ENCODE data around the gene SIRPB2.

SIRPB2 gene

DNA sequence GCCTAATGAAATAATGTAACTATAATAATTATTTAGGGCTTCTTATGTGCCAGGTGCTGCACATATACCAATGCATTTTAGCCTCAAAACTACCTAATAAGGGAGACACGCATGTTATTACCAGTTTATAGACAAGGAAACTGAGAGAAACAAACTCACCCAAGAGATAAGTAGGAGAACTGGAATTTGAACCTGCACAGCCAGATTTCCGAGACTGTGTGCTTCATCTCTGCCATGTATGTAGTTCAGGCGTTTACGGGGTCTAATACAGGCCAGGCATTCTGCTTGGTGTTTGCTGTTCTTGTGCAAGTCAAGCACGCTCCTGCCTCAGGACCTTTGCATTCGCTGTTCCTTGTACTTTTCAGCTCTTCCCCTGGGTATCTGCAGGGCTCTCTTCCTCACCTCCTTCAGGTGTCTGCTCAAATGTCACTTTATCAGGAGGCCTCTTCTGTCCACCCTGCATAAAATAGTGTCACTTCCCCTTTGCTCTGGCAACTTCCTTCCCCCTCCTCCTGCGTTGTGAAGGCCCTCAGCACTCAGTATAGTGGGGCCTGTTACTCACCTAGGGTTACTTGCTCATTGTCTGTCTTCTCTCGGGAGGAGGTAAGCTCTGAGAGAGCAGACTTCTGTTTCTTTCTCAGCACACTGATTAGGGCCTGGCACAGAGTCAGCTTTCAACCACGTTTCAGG, 18.5 kb downstream of the SIRPB2 start:
- no peak for DNase-seq (ENCODE audit: low read depth in 1 of 2, low spot score in 1 of 2)

DNA sequence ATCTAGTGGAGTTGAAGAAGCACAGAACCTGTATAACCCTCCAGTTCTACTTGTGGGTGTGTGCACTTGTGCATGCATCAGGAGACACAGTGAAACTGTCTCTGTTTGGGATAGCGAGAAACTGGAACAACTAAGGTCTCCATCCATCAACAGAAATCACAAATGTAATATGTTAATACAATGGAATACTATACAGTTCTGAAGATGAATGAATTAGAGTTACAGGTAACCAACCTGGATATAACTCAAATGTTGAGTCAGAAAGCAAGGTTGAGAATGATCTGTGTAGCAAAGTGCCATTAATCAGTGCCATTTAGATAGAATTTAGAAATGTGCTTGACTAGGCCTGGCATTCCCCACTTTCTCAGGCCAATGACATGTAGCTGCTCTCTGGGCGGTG, 20.0 kb downstream of the SIRPB2 start:
- no peak for DNase-seq (ENCODE audit: low read depth in 1 of 2, low spot score in 1 of 2)

DNA sequence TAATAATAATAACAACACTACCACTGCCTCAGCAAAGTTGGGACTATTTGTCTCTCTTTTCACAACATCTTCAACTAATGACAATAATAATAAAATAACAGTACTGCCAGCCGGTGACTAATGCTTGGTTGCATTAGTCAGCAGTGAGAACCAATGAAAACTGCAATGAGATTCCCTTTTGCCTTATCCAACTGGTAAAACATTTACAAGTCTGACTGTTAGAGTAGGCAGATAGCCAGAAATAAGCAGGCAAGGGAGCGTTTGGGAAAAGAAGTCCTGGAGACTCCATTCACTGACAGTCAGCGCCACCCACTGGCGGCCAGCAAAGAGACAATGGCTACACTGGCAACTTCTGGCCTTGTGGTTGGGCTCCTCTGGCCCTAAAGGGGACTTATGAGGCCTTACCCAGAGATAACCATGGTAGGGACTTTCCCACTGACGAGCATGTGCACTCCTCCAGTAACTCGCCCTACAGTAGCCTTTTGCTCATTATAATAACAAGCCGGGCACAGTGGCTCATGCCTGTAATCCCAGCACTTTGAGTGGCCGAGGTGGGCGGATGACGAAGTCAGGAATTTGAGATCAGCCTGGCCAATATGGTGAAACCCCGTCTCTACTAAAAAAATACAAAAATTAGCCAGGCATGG, 21.2 kb downstream of the SIRPB2 start:
- DNase-seq (ENCODE audit: low read depth in 1 of 2, low spot score in 1 of 2) = no peak

DNA sequence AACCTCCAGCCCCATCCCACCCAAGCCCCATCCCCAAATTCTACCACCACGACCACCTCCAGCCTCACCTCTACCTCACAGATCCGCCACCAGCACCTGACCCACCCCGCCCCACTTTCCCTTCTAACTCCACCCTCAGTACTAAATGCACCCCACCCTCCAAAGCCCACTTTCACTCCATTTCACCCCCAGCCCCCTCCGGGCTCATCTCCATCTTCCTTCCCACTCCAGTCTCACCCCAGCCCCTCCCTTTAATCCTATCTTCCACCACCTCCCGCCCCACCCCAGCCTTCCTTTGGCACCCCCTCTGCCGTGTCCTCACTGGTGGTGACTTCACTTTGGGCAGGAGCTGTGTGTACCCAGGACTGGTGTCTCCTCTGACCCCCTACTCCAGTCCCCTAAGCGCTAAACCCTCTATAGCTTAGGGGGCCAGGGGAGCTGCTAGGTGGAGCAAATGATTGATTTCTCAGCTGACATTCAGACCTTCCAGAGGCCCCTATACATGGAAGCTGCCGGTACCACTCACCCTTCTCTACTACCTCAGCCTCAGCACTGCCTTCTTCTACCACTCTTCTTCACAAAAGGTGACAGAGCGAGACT, 21.8 kb downstream of the SIRPB2 start:
- no peak for DNase-seq (ENCODE audit: low read depth in 1 of 2, low spot score in 1 of 2)

DNA sequence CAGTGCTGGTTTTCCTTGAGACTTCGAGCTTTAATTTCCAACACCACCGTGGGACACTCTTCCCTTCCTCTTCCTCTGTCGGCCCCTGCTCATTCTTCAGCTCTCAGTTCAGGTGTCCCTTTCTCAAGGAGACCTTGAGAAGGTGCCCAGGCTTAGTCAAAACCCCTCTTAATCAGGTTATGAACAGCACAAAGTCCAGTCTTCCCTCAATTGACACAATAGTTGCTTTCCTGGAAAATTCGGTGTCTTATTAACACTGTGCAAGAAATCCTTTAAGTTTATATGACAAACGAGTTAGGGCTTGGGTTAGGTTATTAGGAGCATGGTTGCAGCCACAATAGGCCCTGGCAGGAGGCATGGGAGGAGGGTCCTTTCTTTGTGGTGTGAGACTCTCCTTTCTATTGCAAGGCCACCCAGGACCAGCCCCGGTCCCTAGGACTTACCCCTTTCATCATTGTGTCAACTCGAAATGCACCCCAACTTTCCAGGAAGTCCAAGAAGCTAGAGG, 23.0 kb downstream of the SIRPB2 start:
- no peak for DNase-seq (ENCODE audit: low read depth in 1 of 2, low spot score in 1 of 2)

DNA sequence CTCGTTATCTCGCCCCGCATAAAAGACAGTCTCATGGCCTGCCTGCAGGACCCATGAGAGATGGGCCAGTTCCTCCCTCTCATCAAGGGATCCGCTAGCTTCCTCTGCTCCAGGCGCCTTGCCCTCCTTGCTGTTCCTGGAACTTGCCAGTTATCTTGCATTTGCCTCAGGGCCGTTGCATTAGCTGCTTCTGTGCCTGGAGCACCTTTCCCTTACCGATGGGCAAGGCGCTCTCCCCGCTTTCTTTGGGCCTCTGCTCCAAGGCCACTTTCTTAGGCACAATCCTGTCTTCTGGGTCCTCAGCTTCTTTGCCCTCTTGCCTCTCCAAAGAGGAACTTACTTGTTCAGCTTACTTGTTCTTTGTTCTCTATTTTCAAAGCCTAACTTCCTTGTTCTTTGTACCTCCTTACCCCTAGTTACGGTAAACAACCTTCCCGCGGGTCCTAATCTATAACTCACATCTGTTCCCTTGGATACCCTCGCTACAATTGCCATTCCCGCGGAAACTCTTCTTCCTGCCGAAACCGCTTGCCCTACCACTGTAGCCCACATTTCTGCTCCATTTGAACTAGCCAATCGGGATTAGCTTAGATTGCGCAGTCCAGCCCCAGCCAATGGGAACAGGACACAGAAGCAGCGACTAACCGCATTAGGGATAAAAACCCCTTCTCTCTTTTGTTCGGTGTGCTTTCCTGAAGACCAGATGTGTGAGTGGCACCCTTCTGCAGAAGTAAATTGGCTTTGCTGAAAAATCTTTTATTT, 23.7 kb downstream of the SIRPB2 start:
- DNase-seq (ENCODE audit: low read depth in 1 of 2, low spot score in 1 of 2) = no peak

DNA sequence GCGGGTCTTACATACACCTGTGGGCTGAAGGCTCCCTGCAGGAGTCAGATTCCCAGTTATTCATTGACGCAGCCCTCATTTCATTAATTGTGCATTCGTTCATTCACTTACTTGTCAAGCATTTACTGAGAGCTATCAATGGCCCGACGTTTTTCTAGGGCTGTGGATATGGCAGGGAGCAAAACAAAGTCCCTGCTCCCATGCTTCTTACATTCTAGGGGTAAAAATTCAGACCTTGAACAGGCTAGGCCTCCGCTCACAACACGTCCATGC, 24.2 kb downstream of the SIRPB2 start:
- no peak for DNase-seq (ENCODE audit: low read depth in 1 of 2, low spot score in 1 of 2)

DNA sequence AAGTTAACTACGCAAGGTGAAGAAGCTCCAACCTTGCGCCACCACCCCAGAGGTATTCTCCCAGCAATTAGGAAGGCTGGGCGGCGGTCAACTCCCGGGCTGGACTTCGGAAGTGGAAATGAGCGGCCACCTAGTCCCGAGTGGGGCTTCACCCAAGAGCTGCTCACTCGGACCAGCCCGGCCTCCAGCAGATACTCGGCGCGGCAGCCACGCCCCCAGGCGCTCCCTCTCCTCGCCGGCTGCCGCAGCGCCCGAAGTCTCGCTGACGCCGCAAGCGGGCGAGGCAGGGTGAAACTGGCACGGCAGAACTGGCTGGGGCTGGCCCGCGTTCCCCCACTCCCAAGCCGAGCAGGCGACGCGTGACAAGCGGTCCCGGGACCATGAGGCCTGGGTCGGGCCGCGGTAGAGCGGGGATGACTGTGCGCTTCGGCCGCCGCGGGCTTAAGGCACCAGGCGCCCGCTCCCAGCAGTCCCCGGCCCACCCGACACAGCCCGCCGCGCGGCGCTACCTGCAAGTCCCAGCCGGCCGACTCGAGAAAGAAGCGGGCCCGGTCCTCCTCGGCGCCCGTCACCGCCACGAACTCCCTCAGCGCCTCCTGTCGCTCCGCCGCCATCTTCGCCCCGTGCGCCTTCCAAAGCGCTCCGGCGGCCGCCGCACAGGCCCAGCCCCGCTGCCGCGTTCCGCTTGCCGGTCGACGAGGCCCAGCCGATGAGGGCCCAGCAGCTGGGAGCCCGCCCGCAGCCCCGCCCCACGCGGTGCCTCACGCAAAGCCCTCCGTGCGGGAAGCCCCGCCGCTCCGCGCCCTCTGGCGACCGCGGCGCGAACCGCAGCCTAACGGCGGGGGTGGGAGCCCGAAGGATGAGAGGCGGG, 24.8 kb downstream of the SIRPB2 start, which contains the start of gene NSFL1C:
Gene NSFL1C (minus strand): TSS at position 639 of the 871 bp plus-strand sequence. CDS start 25 bp downstream, at position 614.
- DNase-seq (ENCODE audit: low read depth in 1 of 2, low spot score in 1 of 2) = peak; percentile 92 to 95

DNA sequence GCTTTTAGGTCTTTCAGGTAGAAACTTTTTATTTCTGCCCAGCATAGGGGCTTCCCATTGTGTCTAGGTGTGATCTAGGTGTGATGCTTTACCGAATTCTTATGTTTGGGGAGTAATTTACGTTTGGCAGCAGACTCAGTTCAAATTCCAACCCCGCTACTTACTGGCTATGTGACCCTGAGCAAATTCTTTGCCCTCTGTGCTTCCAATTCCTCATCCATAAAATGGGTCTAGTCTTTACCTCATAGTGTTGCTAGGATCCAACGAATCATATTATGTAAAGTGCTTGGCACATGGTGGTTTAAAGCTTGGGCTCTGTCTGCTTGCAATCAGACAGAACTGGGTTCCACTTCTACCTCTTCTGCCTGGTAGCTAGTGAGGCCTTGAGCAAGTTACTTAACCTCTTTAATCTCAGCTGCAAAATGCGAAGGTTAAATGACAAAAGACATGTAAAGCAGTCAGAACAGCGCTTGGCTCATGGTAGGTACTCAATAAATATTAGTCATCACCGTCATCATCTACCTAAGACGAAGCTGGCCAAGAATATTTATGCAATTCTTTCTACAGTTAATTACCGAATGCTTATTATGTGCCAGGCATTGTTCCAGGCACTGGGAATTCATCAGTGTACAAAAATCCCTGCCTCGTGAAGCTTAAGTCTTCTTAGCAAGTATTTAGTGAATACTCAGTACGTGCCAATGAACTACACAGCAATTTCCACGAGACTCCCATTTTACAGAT, 25.6 kb downstream of the SIRPB2 start:
- DNase-seq (ENCODE audit: low read depth in 1 of 2, low spot score in 1 of 2) = no peak

DNA sequence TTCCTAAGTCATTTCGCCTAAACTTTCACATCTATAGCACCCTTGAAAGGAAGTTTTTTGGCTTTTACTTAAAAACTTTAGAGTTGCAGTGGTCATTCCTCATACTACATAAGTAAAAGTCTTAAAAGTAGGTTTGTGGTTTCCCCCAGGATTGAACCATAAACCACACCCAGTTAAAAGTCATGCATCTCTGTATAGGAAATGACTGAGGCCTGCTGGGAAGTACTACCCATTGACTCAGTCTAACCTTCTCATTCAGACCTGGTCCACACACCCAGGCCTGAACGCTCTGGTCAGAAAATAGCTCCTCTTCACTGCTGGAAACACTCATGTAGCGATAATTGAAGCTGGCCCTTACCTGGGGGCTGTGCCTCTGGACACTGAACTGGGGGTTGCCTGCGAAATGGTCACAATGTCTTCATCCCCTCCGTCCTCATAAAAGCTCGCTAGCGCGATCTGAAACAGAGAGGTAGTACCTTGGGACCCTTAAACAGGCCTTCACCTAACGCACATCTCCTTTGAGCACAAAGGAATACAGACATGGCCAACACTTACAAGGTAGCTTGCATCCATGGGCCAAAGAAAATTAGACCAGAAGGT, 27.1 kb downstream of the SIRPB2 start:
- DNase-seq (ENCODE audit: low read depth in 1 of 2, low spot score in 1 of 2) = no peak

DNA sequence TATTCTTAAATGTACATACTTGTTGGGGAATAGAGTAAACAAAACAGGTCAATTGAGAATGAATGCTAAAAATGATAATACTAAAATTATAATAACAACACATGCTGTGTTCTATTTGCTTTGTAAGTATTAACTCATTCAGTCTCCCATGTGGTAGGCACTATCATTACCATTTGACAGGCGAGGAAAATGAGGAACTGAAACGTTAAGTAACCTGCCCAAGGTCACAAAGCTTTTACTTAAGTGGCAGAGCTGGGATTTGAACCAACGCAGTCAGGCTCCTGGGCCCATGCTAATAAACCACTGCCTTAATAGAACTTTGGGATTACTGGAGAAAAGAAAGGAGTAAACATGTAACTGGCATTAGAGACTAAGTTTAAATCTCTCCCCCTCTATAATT, 28.4 kb downstream of the SIRPB2 start:
- no peak for DNase-seq (ENCODE audit: low read depth in 1 of 2, low spot score in 1 of 2)

DNA sequence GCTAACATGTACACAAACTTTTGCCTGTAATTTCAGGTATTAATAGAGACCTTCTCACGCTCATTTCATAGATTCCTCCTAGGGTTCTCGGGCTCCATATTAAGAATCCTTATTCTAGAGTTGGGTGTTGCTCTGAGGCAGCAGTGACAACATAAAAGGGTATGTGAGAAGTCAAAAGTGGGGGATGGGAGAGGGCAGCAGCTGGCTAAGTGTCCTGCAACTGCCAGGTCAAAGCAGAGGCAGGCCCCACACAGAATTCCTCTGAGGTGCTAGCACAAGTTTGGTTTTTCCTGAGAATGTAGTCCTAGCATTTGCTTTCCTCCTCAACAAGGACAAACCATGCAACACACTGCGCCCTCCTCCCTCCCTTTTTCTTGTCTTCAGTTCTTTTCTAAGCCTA, 29.2 kb downstream of the SIRPB2 start:
- DNase-seq (ENCODE audit: low read depth in 1 of 2, low spot score in 1 of 2) = no peak

DNA sequence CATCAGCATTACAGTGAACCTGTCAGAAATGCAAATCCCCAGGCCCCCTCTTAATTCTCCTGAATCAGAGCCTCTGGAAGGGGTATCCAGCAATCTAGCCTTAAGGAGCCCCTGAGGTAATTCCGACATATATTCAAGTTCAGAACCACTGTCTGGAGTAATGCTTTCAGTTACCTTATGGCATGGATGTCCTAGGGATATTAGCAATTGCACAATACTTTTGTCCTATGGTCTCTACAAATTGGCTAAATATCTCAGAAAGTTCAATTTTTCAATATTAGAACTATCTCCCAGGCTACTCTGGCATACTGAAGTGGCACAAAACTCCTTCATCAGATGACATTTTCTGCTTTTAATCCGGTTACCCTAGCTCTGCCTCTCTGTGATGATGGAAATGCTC, 30.9 kb downstream of the SIRPB2 start:
- DNase-seq (ENCODE audit: low read depth in 1 of 2, low spot score in 1 of 2) = no peak

DNA sequence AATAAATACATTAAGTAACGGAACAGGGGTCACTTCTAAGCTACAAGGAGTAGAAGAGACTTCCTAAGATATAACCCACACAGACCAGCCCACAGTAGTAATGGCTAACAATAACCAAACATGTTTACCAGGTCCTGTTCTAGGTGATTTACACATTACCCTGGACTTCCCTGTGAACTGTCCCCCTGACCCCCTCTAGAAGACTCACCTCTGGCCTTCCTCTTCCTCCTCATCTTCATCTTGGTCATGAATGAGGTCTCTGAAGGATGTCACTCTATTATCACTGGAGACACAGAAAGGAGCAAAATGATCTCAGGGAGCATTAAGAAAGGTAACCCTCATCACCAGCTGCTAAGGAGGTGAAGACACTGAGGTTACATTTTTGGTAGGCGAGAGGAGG, 33.2 kb downstream of the SIRPB2 start:
- no peak for DNase-seq (ENCODE audit: low read depth in 1 of 2, low spot score in 1 of 2)

DNA sequence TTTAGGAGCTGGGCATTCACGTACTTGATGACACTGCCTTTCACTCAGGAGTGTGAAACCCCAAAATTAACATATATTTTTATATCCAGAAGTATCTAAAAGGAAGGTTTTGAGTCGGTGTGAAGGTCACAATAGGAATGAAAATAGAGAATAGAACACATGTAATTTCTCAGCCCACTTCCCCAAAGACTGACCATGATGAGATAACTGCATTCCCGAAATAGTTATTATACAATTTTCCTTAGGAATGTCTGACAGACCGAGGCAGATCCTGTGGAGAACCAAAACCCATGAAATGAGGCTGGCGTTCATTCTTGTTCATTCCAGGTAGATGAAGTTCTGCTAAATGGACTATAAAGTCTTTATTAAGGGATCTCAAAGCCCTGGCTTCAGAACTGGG, 34.9 kb downstream of the SIRPB2 start:
- DNase-seq (ENCODE audit: low read depth in 1 of 2, low spot score in 1 of 2) = no peak

DNA sequence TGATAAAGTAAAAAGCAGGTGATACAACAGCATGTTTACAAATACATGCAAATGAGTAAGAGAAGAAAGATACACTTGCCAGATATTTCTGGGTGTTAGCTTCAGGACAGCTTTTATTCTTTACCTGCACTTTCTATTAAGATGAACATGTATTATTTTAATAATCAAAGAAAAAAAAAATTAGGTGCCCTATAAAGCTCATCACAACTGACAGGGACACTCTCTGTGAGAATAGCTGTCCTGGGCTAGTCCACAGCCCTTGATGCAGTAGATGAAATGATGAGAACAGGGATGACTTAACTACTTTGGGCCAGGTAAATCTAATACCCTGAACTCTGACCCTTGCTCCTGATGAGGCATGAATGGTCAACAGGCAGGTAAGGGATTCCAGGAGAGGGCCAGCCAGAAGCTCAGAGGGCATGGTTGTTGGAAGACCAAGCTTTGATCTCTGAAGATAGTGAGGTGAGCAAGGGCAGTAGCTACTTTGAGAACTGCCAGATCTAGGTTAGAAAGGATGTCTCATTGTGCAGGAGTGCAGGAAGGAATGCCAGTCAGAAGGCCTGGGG, 40.2 kb downstream of the SIRPB2 start:
- no peak for DNase-seq (ENCODE audit: low read depth in 1 of 2, low spot score in 1 of 2)

DNA sequence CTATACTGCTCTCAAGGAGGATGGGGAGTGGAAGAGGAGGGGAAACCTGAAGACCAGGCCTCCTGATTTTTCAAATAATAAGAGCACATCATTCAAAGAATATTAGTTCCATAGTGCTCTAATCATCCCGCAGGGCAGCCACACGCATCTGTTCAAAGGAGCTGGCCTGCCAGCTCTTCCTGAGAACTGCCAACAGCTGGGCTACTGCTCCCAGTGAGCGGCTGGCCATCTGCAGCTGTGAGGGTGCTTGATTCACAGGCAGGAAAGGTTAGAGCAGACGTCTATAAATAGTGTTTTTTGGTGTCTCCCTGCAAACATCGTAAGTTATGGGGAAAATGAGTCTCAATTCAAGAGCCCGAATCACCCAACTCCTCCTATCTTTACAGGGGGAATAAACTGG, 41.9 kb downstream of the SIRPB2 start:
- DNase-seq (ENCODE audit: low read depth in 1 of 2, low spot score in 1 of 2) = no peak

DNA sequence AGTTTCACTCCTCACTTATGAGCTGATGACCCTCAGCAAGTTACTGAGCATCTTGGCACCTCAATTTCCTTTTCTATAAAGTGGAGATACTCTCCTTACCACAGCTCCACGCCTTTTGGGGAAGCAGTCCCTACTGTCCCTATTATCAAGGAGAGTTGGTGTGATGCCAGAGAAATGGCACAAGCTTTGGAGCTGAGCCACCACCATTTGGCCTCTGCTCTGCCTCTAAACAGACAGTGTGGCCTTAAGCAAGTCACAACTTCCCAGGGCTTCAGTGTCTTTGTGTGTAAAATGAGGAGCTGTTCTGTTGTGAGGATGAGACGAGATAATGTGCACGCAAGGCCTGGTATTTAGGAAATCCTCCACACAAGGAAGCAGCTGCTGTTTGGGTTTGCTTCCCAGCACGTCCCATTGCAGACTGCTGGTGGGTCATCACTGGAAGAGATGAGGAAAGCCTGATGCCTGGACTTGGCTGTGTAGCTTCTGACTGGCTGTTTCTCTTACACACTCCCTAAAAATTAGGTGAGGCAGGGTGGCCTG, 43.1 kb downstream of the SIRPB2 start:
- DNase-seq (ENCODE audit: low read depth in 1 of 2, low spot score in 1 of 2) = no peak

DNA sequence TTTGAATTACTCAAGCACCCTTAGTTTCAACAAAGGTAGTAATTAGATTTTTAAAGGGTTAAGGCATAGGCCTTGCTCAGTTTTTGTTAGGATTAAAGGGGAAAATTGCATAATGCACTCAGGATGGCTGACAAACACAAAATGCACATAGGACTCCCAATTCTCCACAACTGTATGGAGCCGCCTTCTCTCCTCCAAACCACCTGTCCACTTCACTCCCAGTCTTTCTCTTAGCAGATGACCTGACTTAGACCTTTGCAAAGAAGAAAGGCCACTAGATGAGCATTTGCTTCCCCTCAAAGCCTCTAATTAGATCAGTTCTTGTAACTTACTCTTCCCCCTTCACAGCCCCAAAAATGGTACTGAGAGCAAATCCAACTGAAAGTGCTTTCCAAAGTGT, 44.7 kb downstream of the SIRPB2 start:
- DNase-seq (ENCODE audit: low read depth in 1 of 2, low spot score in 1 of 2) = no peak

Measured in activated CD4-positive, alpha-beta T cell treated with anti-CD3 and anti-CD28 coated beads, Interleukin-2, amount 50 U/mL, for 24 hours (primary cell).